Fibroblast of skin of left quadriceps (primary cell): ENCODE measurements around the gene NKAIN1.

Source experiments
- DNase-seq, 2 experiments: peaks; one replicate each; pipeline ENCODE4 v3.0.0-alpha.2; 2013; ENCODE audit warnings: low read depth in 2 of 2

The NKAIN1 gene

DNA sequence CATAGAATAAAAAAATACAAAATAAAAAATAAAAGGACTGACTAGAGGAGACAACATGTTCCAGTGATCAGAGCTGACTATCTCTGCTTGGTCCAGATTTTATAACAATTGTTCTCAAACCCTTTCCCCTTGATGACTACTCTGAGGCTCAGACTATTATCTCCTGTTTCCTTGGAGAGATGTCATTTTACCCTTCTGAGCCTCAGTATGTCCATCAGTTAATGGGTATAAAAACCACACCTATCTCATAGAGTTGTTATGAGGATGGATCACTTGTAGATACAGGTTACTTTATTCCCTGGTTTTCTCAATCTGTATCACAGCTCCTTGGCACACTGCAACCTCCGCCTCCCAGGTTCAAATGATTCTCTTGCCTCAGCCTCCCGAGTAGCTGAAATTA lies 7.0 kb downstream of the NKAIN1 start:
- no peak for DNase-seq

DNA sequence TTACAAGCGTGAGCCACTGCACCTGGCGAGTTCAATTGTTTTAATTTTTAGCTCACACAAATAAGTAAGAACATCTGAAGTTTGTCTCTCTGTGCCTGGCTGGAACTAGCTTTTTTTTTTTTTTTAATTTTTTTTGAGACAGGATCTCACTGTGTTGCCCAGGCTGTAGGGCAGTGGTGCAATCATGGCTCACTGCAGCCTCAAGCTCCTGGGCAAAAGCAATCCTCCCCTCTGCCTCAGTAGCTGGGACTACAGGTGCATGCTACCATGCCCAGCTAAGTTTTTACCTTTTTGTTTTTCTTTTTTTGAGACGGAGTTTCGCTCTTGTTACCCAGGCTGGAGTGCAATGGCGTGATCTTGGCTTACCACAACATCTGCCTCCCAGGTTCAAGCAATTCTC lies 7.9 kb downstream of the NKAIN1 start:
- DNase-seq, result no peak

GRCh38 chr1:31230378-31230777 lies 9.3 kb downstream of the NKAIN1 start:
- no peak for DNase-seq

- DNase-seq, result no peak
Measured at GRCh38 chr1:31228986-31229385, 10.7 kb downstream of the NKAIN1 start.

DNA sequence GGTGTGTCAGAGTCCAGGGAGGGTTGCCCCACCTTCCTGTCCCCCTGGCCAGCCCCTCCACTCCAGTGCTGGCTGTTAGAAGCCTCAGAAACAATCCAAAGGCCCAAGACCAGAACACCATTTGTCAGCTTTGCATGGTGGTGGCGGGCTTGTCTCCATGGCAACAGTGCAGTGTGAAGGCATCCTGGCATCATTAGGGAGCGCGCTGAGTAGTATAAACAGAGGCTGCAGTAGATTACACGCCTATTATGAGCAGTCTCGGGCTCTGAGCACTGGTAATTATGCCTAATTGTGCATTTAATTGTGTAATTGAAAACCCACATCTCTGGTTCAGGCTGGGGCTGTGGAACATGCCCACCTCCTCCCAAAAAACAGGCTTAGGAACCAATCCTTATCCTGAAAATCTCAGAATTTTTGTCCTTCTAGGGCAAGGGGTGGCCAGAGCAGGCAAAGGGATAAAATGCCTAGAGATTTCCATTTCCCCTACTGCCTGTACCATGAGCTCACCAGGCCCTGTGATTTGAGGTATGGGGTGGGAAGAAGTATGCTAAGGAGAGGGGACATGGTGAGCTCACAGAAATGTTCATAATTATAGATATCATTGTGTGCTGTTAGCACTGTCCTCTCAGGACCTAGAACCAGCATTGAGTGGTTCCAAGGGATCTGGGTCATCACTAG lies 11.7 kb downstream of the NKAIN1 start:
- no peak for DNase-seq

- DNase-seq, result no peak
Measured at GRCh38 chr1:31224068-31224467, 15.6 kb downstream of the NKAIN1 start.

- DNase-seq, result no peak
Measured at GRCh38 chr1:31222176-31222575, 17.5 kb downstream of the NKAIN1 start.

DNA sequence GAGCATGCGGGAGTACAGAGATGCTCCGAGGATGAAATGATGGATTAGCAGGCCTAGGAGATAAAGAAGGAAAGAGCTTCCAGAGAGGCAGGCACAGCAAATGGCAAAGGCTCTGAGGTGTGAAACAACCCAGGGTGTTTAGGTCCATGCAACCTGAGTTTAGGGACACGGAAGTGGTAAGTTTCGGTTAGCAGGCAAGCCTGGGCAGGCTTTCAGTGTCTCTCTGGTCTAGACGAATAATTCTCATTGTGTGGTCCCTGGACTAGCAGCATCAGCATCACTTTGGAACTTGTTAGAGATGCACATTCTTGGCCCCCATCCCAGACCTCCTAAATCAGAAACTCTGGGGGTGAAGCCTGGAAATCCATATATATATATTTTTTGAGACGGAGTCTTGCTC lies 18.6 kb downstream of the NKAIN1 start:
- no peak for DNase-seq

GRCh38 chr1:31219489-31219888 lies 20.2 kb downstream of the NKAIN1 start:
- no peak for DNase-seq

- DNase-seq, result no peak
Measured at GRCh38 chr1:31218705-31219104, 21.0 kb downstream of the NKAIN1 start.

DNA sequence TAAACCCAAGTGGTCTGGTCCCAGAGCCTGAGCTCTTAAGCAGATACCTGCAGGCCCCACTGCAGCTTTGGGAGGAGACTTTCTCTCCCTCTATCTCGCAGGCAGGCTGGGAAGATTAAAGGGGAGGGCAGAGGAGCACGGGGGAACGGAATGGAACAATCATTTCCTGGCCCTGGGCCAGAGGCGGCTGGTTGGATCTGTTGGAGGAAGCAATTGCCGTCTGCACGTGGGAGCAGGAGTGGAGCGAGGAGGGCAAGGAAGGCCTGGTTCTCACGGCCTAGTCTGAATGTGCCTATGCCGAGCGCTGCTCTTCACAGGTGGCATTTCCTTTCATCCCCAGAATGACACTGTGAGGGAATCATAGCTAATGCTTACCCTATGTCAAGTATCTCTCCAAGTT lies 23.7 kb downstream of the NKAIN1 start:
- peak; percentile 8 to 15 for DNase-seq

GRCh38 chr1:31215065-31215570 lies 24.6 kb downstream of the NKAIN1 start:
- no peak for DNase-seq

DNA sequence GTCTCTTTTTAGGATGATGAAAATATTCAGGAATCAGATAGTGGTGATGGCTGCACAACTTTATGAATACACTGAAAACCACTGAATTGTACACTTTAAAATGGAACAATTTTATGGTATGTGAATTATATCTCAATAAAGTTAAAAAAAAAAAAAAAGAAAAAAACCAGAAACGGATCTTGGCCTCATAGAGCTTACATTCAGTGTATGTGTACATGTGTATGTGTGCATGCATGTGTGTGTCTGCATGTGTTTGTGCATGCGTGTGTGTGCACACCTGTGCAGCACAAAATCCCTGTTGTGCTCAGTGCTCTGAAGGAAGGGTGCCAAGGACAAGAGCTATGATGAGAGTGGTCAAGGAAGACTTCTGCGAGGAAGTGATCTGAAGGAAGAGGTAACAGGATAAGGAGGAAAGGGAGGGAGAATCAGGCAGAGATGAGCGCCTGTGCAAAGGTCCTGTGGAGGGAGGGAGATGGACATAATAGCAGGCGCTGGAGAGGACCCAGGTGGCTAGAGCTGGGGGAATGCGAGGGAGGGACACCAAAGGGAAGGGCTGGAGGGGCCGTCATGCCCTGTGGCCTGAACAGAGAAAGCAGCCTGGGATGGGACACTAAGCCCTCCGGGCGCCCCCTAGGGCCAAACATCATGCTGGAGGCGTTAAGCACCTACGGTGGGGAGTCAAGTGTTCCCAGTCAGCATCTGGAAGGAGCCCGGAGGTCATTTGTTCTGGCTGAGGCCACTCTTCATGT lies 25.2 kb downstream of the NKAIN1 start:
- no peak for DNase-seq

DNA sequence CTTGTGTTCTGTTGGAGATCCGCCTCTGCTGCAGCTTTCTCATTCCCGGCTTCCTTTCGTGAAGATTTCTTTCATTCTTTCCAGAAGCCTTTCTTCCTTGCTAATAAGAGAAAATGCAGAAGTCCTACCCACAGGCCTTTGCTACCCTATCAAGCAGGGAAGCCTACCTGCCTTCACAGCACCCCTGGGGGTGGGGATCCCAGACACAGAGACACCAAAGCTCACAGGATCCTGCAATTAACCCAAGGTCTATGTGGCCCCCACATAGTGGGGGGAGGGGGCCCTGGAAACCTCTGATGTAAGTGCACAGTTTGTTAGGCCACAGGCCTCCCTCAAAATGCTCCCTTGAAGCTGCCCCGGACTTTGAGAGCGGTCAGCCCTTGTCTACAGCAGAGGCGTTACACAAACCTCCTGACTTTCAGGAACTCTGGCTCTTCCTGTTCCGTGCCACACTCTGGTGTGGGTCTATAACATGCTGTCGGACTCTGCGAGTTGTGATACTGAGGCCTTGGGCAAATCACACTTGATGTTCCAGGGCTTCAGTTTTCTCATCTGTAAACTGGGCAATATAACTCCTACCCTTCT lies 31.2 kb downstream of the NKAIN1 start:
- no peak for DNase-seq

DNA sequence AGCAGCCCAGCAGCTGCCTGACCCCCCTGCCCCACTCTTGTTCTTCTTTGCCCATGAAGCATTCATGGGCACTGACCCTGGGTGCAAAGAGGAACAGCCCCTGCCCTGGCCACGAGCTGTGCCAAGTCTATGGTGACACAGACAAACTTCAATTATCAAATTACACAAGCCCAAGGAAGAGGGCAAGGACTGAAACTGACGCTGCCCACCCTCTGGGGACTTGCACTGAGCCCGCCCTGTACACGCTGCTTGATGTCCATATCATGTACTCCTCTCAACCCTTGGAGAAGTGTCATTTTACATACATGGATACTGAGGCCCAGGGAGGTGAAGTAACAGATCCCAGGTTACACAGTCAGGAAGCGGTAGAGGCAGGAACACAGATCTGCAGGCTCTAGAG lies 32.1 kb downstream of the NKAIN1 start:
- DNase-seq, result no peak

GRCh38 chr1:31207046-31207445 lies 32.6 kb downstream of the NKAIN1 start:
- no peak for DNase-seq

- DNase-seq, result no peak
Measured at GRCh38 chr1:31203215-31203614, 36.5 kb downstream of the NKAIN1 start.

DNA sequence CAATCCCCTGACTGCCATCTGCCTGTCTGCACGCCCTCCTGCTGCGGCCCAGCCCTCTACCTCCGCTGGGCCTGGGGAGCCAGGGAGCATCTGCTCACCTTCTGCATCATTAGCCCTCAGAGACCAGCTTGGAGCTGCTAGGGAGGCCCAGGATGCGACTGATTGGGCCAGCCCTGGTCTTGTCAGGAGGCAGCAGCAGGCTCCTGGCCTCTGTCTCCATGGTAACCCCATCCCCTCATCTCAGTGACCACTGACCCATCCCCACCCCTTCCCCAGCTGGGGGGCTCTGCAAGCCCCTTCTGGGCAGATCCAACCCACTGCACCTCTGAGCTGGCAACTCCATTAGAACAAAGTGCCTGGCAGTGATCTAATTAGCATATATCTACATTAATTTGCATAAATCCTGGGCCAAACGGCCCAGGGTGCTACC lies 37.7 kb downstream of the NKAIN1 start:
- DNase-seq, result no peak

DNA sequence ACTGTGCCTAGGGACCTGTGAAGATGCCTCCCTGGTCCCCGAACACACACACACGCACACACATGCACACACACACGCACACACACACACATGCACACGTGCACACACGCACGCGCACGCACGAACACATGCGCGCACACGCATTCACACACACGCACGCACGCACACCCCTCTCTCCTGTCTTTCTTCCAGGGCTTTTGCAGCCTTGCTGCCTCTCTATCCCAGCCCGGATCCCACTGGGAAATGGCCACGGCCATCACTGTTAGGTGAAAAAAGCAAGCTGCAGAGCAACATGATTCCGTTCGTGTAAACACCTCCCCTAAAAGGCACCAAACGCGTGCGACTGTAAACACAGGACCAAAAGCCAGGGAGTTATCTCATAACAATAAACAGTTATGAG lies 39.7 kb downstream of the NKAIN1 start:
- no peak for DNase-seq

- no peak for DNase-seq
Measured at GRCh38 chr1:31199236-31199790, 40.4 kb downstream of the NKAIN1 start.

GRCh38 chr1:31198600-31198999 lies 41.1 kb downstream of the NKAIN1 start:
- DNase-seq, result no peak

- no peak for DNase-seq
Measured at GRCh38 chr1:31198150-31198549, 41.5 kb downstream of the NKAIN1 start.

- DNase-seq, result no peak
Measured at GRCh38 chr1:31196685-31197084, 43.0 kb downstream of the NKAIN1 start.
